HG02588 (cell line): ENCODE data around the gene PDE10A.

ENCODE experiments used
- ATAC-seq: cut with Tn5 transposase; IDR thresholded peaks from one replicate; pipeline ENCODE4 v1.9.1; 2021; ENCODE audit warnings: mild to moderate bottlenecking, moderate library complexity; ENCODE audit not compliant: unreplicated experiment

Gene PDE10A

GRCh38 chr6:165656581-165657324 is 6.3 kb downstream of the PDE10A start:
- no peak for ATAC-seq

- no peak for ATAC-seq
These were observed 7.8 kb downstream of the PDE10A start for GRCh38 chr6:165655191-165655590.

DNA sequence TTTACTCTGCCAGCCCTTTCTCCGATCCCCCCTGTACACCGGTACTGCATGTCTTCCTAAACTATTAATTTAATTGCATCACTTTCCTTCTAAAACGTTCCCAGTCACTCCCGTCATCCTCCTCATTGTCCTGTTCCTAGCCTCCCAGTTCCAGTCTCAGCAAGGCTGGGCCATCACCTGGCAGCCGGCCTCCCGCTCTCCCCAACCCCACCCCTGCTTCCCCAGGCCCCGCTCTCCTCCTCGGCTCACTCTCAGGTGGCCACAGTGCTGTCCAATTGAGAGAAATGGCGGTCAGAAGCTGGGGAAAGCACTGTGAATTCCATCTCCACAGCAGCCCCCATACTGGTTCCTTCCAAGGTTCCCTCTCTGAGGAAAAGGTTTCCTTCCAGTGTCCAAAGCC is 8.9 kb downstream of the PDE10A start:
- ATAC-seq = no peak

- no peak for ATAC-seq
These were observed 9.4 kb downstream of the PDE10A start for GRCh38 chr6:165653607-165654006.

DNA sequence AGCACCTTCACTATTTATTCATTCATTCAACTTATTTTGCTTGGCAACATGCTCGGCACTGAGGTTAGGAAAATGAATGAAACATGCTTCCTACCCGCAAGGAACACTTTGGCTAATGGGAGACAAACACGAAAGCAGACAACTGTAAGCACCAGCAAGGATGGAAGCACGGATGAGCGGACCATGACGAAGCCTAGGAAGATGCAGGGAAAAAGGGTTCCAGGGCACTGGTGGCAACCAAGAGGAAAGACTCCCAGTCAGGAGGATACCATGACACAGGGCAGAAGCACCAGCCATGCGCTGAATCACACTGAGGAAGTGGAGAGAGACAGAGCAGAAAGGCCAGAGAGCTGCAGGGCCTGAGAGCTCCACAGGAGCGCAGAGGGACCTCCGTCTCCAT is 9.8 kb downstream of the PDE10A start:
- ATAC-seq = no peak

GRCh38 chr6:165652766-165653165 is 10.3 kb downstream of the PDE10A start:
- no peak for ATAC-seq

GRCh38 chr6:165649166-165650137 is 13.6 kb downstream of the PDE10A start:
- no peak for ATAC-seq

GRCh38 chr6:165647041-165647440 is 16.0 kb downstream of the PDE10A start:
- no peak for ATAC-seq

DNA sequence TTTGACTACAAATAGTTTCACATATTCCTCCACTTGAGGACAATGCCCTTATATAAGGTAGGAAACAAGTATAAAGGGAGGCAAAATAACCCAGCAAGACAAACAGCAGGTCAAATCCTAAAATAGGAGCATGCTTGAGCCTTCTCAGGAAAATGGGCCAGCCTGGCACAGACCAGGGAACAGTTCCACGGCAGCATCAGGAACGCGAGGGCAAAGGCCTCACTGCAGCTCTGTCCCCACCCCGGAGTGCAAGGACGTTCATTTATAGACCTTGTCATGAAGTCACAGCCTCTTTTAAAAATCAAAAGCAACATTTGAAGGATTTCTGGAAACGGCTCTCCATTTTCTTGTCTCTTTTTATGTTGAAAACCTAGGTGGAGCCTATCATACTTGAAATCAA is 17.1 kb downstream of the PDE10A start:
- ATAC-seq = no peak

DNA sequence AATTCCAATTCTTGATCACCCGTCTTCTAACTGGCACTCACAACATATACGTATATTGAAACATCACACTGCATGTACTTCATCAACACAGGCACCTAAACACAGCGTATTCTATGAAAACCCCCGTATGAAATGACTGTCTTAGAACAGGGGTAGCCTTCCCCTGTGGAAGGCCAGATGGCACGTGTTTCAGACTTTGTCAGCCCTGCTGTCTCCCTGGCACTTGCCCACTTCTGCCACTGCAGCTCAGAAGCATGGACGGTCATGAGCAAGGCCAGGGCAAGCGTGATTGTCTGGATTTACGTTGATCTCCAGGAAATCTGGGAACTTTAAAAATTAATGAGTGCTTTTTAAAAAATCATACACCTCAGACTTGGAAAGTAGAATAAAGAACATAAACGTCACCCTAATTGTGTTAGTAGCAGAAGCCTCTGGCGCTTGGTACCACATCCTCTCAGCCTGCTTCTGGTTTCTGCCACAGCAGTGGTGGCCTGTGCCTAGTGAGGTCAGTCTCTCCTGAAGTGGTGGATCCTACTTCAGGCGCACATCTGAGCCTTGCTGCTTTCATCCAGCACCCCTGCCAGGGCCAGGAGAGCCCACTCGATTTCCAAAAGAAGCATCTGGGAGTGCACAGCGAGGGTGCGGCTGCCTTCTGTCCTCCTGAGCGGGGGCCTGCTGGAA is 18.3 kb downstream of the PDE10A start:
- no peak for ATAC-seq

DNA sequence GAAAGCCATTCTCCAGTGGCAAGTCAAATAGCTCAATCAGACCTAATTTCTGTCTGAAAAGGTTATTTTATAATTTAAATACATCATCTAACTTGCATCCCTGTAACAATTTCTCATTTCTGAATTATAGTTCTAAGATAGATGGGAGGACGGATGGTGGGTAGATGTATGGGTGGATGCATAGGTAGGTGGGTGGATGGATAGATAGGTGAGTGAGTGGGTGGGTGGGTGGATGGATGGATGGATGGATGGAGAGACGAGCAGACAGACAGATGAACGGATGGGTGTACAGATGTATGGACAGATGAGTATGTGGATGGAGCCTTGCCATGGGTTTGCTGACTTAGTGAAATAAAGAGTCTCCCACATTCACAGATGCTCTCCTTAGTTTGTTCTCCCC is 20.0 kb downstream of the PDE10A start:
- ATAC-seq = no peak

DNA sequence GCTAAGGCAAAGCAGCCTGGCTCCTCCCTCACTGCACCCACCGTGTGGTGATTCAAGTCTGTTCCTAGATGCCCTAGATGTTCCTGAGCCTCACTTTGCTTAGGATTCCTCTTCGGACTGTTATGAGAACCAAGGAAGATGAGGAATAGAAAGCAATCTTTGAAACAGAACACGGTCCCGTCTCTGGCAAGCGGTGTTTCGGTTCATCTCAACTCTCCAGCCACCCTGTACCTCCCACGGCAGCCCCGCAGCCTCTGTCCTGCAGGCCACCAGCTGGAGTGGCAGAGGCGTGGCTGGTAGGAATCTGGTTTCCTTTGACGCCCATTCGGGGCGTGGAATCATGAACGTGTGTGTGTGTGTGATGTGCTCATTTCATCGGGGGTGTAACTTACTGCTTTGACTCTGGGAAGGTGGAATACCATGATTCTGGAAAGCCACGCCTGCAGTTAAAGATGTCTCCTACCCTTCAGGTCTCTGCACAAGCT is 21.3 kb downstream of the PDE10A start:
- ATAC-seq = no peak

DNA sequence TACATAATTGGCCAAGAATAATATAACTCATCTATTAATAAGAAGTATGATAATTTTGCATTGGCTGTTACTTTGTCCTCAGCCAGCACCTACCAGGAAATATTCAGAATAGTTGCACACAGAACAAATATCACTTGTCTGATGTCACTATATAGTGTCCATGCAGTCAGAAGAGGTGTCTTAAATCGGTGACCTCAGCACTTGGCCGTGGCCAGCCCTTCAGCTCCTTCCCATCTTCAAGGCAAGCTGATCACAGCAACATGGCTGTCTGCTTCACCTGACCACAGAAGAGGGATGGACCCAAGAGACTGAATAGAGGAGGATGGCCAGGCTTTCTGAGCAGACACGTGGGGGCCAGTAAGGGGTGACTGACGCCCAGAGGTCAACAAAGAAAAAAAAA is 22.2 kb downstream of the PDE10A start:
- ATAC-seq = no peak

- no peak for ATAC-seq
These were observed 24.5 kb downstream of the PDE10A start for GRCh38 chr6:165638530-165638929.

DNA sequence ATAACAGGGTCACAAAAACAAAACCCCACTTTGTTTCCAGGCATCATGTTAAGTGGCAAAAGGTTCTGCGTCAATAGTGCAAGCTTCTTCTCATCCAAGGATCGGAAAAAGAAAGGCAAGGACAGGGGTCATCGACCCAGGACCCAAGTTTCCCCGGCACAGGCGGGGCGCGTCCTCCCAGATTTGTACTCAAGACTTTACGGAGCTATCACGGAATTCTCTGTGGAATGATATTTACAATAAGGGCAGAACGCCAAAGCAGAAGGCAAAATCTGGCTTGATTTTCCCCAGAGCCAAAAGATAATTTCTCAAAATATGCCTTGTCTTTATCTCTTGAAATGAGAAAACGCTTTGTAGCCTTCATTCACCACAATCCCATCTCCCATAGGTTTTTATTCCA is 25.5 kb downstream of the PDE10A start:
- no peak for ATAC-seq

- ATAC-seq = no peak
These were observed 26.5 kb downstream of the PDE10A start for GRCh38 chr6:165636402-165637048.

GRCh38 chr6:165635965-165636364 is 27.1 kb downstream of the PDE10A start:
- no peak for ATAC-seq

DNA sequence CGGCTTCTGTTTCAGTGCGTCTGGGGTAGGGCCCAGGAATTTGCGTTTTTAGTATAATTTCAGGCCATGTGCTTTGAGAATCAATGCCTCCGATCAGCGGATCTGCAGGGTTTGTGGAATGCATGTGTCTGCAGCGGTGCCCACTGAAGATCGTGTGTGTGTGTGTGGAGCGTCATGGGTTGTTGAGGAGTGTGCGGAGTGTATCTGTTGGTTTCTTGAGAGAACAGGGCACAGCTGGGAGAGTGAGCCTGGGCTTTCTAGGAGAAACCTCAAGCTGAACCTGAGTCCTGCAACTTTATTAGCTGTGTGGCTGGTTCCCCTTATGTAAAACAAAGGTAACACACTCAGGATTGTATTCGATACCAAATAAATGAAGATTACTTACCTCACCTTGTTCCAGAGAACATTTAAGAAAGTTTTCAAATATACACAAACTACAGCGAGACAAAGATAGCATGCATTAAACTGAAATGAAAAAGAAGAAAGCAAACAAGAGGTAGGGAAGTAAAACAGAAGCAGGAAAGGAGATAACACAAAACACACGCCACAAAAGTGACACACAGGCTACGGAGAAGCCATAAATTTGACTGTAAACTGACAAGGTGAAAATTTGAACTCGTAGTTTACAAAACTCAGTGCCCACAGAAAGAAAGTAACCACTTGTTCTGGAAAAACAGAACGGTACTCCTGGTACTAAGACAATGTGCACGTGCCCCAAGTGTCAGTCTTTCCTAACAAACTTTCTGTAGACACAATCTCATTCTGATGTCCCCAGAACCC is 28.8 kb downstream of the PDE10A start:
- no peak for ATAC-seq

- no peak for ATAC-seq
These were observed 30.8 kb downstream of the PDE10A start for GRCh38 chr6:165632194-165632593.

DNA sequence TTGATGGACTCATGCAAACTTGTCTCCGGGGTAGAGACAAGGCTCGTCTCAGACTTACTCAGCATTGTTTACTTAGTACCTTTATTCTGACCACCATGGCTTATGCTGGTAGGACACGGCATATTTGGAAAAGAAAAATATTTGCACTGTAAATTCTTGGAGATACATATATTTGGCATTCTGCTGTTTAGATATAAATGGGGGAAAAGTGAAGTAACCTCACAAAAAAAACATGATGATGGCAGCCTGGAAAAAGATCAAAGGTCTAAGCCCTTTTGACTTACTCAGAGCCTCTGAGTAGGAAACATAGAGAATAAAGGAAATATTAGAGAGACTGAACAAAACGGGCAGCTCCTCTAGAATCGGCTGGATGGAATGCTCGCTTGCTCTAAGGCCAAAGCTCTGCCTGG is 32.5 kb downstream of the PDE10A start:
- ATAC-seq = no peak
